Thyroid gland (tissue), 4 donors: ENCODE results near the gene RGMB.

Experiments used
- POLR2A ChIP-seq, 2 donors: fragments of 450-650 bp; IDR thresholded peaks; one replicate each; pipeline ENCODE4 v1.6.1; 2017; ENCODE audit warnings: antibody characterized with exemption in 2 of 2, mild to moderate bottlenecking in 2 of 2, moderate library complexity in 1 of 2
- TF ChIP-seq, protein P1 (sequence below), 6 experiments: fragments of 200-600 bp in 3 of 6; fragments of 450-650 bp in 3 of 6; sonication (generic) in 3 of 6; IDR thresholded peaks; one replicate each; pipeline ENCODE4 v1.5.1; 2016 to 2019; ENCODE audit warnings: antibody characterized with exemption in 6 of 6, mild to moderate bottlenecking in 2 of 6, inconsistent platforms in 1 of 6, moderate library complexity in 1 of 6

DNA sequence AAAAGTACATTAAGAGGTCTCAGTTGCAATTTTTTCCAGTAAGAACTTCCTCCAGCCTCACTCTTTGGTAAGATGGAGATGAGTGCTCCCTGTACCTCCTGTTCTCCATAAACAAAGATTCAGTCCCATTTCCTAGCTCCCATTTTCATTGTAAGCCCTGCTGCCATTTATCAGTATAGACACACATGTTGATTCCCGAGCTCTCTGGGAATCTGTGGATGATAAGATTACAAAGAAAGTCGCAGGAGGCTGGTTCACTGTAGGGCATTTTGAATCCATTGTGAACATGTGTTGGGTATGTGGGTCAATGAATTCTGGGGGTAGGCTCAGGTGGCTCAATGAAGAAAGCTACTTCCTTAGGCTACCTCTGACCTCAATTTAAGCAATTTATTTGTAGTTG is 36.7 kb downstream of the RGMB start:
- TF ChIP-seq, protein P1, sequence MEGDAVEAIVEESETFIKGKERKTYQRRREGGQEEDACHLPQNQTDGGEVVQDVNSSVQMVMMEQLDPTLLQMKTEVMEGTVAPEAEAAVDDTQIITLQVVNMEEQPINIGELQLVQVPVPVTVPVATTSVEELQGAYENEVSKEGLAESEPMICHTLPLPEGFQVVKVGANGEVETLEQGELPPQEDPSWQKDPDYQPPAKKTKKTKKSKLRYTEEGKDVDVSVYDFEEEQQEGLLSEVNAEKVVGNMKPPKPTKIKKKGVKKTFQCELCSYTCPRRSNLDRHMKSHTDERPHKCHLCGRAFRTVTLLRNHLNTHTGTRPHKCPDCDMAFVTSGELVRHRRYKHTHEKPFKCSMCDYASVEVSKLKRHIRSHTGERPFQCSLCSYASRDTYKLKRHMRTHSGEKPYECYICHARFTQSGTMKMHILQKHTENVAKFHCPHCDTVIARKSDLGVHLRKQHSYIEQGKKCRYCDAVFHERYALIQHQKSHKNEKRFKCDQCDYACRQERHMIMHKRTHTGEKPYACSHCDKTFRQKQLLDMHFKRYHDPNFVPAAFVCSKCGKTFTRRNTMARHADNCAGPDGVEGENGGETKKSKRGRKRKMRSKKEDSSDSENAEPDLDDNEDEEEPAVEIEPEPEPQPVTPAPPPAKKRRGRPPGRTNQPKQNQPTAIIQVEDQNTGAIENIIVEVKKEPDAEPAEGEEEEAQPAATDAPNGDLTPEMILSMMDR (IDR thresholded peaks at IDR 0.05), result no peak
- TF ChIP-seq POLR2A (IDR thresholded peaks at IDR 0.05), result no peak
